ENCODE data around the gene RBFA.

DNA sequence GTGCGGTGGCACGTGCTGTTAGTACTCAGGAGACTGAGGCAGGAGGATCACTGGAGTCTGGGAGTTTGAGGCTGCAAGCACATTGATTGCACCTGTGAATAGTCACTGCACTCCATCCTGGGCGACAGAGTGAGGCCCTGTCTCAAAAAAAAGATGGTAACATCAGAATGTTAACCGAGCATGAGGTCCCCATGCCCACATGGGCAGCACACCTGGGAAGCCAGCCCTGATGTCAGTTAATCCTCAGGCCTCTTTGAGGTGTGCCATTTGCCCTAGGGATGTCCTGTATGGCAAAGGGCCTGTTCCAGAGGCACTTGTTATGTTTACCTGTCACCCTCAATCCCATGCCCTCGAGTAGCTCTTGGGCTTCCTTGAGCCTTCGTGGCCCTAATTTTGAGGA, 16.6 kb downstream of the RBFA start:
- TF ChIP-seq, protein P1, sequence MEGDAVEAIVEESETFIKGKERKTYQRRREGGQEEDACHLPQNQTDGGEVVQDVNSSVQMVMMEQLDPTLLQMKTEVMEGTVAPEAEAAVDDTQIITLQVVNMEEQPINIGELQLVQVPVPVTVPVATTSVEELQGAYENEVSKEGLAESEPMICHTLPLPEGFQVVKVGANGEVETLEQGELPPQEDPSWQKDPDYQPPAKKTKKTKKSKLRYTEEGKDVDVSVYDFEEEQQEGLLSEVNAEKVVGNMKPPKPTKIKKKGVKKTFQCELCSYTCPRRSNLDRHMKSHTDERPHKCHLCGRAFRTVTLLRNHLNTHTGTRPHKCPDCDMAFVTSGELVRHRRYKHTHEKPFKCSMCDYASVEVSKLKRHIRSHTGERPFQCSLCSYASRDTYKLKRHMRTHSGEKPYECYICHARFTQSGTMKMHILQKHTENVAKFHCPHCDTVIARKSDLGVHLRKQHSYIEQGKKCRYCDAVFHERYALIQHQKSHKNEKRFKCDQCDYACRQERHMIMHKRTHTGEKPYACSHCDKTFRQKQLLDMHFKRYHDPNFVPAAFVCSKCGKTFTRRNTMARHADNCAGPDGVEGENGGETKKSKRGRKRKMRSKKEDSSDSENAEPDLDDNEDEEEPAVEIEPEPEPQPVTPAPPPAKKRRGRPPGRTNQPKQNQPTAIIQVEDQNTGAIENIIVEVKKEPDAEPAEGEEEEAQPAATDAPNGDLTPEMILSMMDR (IDR thresholded peaks at IDR 0.05; ENCODE audit: low read depth, low read length, poor library complexity, severe bottlenecking), result no peak
- TF ChIP-seq EZH2phosphoT487 (IDR thresholded peaks at IDR 0.05; ENCODE audit: borderline replicate concordance, low read length), result no peak

Measured in DOHH2 (cell line).